Large intestine (tissue), 3 donors: Measurements from ENCODE around the gene OPCML. TPM values are rescaled to one million over a fixed set of nuclear protein-coding genes. Genes with fewer than 3 reads are reported as not detected.

Source experiments
- DNase-seq, 2 donors: peaks; one replicate each; pipeline versions ENCODE4 v3.0.0 to v3.0.0-alpha.2; 2013
- H3K27ac ChIP-seq: one replicate; pipeline ENCODE4 v1.5.1; 2013; ENCODE audit warnings: low read length
- H3K27me3 ChIP-seq: 2 replicates; pipeline ENCODE4 v1.6.1; 2013; ENCODE audit warnings: low read length; ENCODE audit not compliant: control insufficient read depth, insufficient read depth
- H3K36me3 ChIP-seq: 2 replicates; pipeline ENCODE4 v1.6.1; 2013; ENCODE audit warnings: low read length; ENCODE audit not compliant: control insufficient read depth, insufficient read depth
- H3K4me1 ChIP-seq: one replicate; pipeline ENCODE4 v1.6.1; 2013; ENCODE audit warnings: low read length; ENCODE audit not compliant: control insufficient read depth, insufficient read depth
- H3K4me3 ChIP-seq: one replicate; pipeline ENCODE4 v1.5.1; 2013; ENCODE audit warnings: low read length
- H3K9me3 ChIP-seq: one replicate; pipeline ENCODE4 v1.6.1; 2013; ENCODE audit warnings: mild to moderate bottlenecking, low read depth, low read length, moderate library complexity; ENCODE audit not compliant: control insufficient read depth
- WGBS: methylation state at CpG from one replicate; pipeline ENCODE4 v1.1.5; 2013; ENCODE audit warnings: low lambda C conversion rate; ENCODE audit not compliant: insufficient coverage; 5-methylcytosine and 5-hydroxymethylcytosine counted together
- polyA plus RNA-seq: library from polyadenylated mRNA; unstranded; fragments of 120-200 nt; gene quantifications from one replicate; pipeline ENCODE4 v1.2.1, GENCODE V29; 2013

Gene OPCML
- polyA plus RNA-seq, 1 donor, result 1.4 TPM

- H3K4me1 ChIP-seq, result no peaks in the 10 kb centered on the region
- no peaks in the 10 kb centered on the region for H3K27me3 ChIP-seq
- no CpG with 5 or more reads among the region's 1 CpG for WGBS
- H3K36me3 ChIP-seq, result no peaks in the 10 kb centered on the region
- H3K4me3 ChIP-seq, result no peak overlapping the region
- no peak overlapping the region for H3K27ac ChIP-seq
- no peak for DNase-seq
- no peaks in the 10 kb centered on the region for H3K9me3 ChIP-seq
Observed at GRCh38 chr11:132486060-132486459, 1046.2 kb downstream of the OPCML start.

DNA sequence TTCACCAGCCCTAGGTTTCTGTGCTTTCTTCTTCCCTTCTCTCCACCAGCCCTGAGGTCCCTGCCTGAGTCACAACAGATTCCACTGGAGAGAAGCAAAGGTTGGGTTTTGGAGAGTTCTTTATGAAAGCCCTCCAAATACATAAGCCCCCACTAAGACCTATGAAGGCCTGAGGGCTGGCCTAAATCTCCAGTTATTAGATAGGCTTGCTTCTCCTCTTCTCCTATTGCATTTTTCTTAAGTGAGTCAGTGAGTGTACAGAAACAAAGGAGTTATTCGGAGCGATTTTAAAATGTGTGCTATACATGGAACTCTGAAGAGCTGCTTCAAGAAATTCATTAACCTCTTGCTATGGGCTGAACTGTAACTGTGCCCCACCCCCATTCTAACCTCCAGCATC lies 1057.3 kb downstream of the OPCML start:
- Histone ChIP-seq H3K27ac (no peak overlapping the region), H3K27me3 (no peaks in the 10 kb centered on the region), H3K4me1 (no peaks in the 10 kb centered on the region), H3K9me3 (no peaks in the 10 kb centered on the region), H3K4me3 (no peak overlapping the region), H3K36me3 (no peaks in the 10 kb centered on the region)
- no CpG with 5 or more reads among the region's 2 CpGs for WGBS
- DNase-seq, result no peak

DNA sequence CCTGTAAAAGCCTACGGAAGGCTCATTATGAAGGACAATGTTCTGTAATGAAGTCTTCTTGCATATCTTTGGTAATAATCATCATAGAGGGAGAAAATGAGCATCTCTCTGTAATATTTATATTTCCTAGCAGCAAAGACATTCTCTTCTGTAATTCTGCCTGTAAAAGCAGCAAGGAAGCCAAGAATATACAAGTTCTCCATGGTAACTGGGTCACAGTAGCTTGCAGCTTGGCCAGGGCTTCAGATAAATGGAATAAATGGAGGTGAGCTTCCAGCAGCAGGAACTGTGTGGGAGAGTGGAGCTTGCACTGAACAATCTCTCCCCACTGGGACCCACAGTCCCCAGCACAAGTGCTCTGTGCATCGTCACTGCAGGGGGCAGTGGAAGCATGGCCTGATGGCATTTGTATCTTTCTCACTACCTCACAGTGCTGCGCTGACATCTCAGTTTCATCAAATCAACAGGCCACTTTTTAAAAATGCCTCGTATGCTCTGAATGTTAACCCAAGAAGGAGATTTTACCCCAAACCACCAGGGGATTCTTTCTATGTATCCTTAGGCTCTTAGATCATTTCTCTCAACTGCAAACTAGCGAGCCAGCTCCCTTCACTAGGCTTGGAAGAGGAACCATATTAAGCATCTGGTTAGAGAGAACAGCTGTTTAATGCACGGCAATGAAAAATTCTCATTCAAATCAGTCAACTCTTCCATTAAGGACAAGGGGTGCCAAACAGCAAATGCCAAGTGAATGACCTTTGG lies 1059.7 kb downstream of the OPCML start:
- Histone ChIP-seq H3K27ac (peak overlapping the region; percentile 48), H3K36me3 (no peaks in the 10 kb centered on the region), H3K4me3 (no peak overlapping the region), H3K4me1 (no peaks in the 10 kb centered on the region), H3K9me3 (no peaks in the 10 kb centered on the region), H3K27me3 (no peaks in the 10 kb centered on the region)
- peak; percentile 26 to 45 for DNase-seq
- no CpG with 5 or more reads among the region's 6 CpGs for WGBS

GRCh38 chr11:132471466-132471865 lies 1060.8 kb downstream of the OPCML start:
- Histone ChIP-seq H3K4me1 (no peaks in the 10 kb centered on the region), H3K4me3 (no peak overlapping the region), H3K27ac (peak overlapping the region; percentile 48), H3K36me3 (no peaks in the 10 kb centered on the region), H3K9me3 (no peaks in the 10 kb centered on the region), H3K27me3 (no peaks in the 10 kb centered on the region)
- DNase-seq, result no peak
- WGBS, result no CpG with 5 or more reads among the region's 3 CpGs

GRCh38 chr11:132466983-132467382 lies 1065.3 kb downstream of the OPCML start:
- 20% methylated on average over 1 of the region's 7 CpGs for WGBS
- no peak overlapping the region for H3K27ac ChIP-seq
- H3K36me3 ChIP-seq, result no peaks in the 10 kb centered on the region
- H3K4me3 ChIP-seq, result no peak overlapping the region
- H3K27me3 ChIP-seq, result no peaks in the 10 kb centered on the region
- DNase-seq, result no peak
- H3K9me3 ChIP-seq, result no peaks in the 10 kb centered on the region
- no peaks in the 10 kb centered on the region for H3K4me1 ChIP-seq

- Histone ChIP-seq H3K4me3 (no peak overlapping the region), H3K4me1 (no peaks in the 10 kb centered on the region), H3K36me3 (no peaks in the 10 kb centered on the region), H3K27ac (no peak overlapping the region), H3K9me3 (no peaks in the 10 kb centered on the region), H3K27me3 (no peaks in the 10 kb centered on the region)
- DNase-seq, result no peak
- WGBS, result 94% methylated on average over 2 of the region's 3 CpGs
Observed at GRCh38 chr11:132464939-132465338, 1067.4 kb downstream of the OPCML start.

DNA sequence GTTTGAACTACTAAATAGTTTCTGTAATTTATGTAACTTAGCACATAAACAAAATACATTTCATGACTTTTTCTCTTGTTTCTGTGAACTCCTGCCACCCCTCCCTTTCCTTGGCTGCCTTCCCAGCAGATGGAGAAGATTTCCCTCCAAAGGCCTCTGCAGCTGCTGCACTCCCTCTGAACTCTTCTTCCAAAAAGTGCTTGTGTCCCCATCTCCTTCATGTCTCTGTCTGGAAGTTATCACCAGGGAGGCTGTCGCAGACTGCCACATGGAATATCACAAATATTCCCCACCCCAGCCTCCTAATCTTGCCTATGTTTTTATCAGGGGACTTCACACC lies 1068.3 kb downstream of the OPCML start:
- no CpG with 5 or more reads among the region's 1 CpG for WGBS

GRCh38 chr11:132463295-132464002 lies 1068.9 kb downstream of the OPCML start:
- Histone ChIP-seq H3K4me3 (no peak overlapping the region), H3K36me3 (no peaks in the 10 kb centered on the region), H3K27ac (no peak overlapping the region), H3K4me1 (no peaks in the 10 kb centered on the region), H3K9me3 (no peaks in the 10 kb centered on the region), H3K27me3 (no peaks in the 10 kb centered on the region)
- DNase-seq, result no peak
- WGBS, result no CpG with 5 or more reads among the region's 3 CpGs

More for the DNA sequence above, 1068.3 kb downstream of the OPCML start:
- Histone ChIP-seq H3K27ac (no peak overlapping the region), H3K27me3 (no peaks in the 10 kb centered on the region), H3K4me3 (no peak overlapping the region), H3K9me3 (no peaks in the 10 kb centered on the region), H3K36me3 (no peaks in the 10 kb centered on the region), H3K4me1 (no peaks in the 10 kb centered on the region)
- DNase-seq, result peak; percentile 40 to 48

GRCh38 chr11:132459736-132460135 lies 1072.6 kb downstream of the OPCML start:
- Histone ChIP-seq H3K4me1 (no peaks in the 10 kb centered on the region), H3K4me3 (no peak overlapping the region), H3K27ac (no peak overlapping the region), H3K36me3 (no peaks in the 10 kb centered on the region), H3K27me3 (no peaks in the 10 kb centered on the region), H3K9me3 (no peaks in the 10 kb centered on the region)
- WGBS, result no CpG with 5 or more reads among the region's 1 CpG
- DNase-seq, result no peak

DNA sequence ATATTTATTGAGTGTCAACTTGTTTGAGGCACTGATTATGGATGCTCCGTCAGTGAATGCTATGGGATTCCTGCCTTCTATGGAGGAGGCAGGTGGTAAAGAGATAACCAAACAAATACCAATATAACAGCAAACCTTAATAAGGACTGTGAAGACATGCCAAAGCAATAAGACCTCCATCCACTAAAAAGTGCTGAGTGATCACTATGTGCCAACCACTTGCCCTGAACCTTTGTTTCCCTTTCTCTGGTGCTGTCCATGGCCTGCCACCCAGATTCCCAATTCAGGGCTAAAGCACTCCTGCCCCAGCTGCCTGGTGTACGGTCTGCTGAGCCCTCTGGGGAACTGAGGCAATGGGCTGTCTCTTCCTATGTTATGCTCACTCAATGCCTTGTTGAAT lies 1074.9 kb downstream of the OPCML start:
- Histone ChIP-seq H3K4me1 (no peaks in the 10 kb centered on the region), H3K9me3 (no peaks in the 10 kb centered on the region), H3K36me3 (no peaks in the 10 kb centered on the region), H3K27ac (no peak overlapping the region), H3K27me3 (no peaks in the 10 kb centered on the region), H3K4me3 (no peak overlapping the region)
- no CpG with 5 or more reads among the region's 2 CpGs for WGBS
- no peak for DNase-seq
